Colonic mucosa (tissue), 4 donors: Measurements from ENCODE around the gene MMS19. TPM values are rescaled to one million over a fixed set of nuclear protein-coding genes. Genes with fewer than 3 reads are reported as not detected.

Source experiments
- DNase-seq: peaks from one replicate; pipeline ENCODE4 v3.0.0-alpha.2; 2020
- H3K27ac ChIP-seq: fragments of 200-600 bp; one replicate; pipeline ENCODE4 v1.8.0; 2021
- H3K27me3 ChIP-seq: fragments of 200-600 bp; one replicate; pipeline ENCODE4 v1.8.0; 2021
- H3K36me3 ChIP-seq: fragments of 200-600 bp; one replicate; pipeline ENCODE4 v1.8.0; 2021
- H3K4me1 ChIP-seq: fragments of 200-600 bp; one replicate; pipeline ENCODE4 v1.8.0; 2021; ENCODE audit warnings: mild to moderate bottlenecking
- H3K4me3 ChIP-seq: fragments of 200-600 bp; one replicate; pipeline ENCODE4 v1.8.0; 2021
- H3K9ac ChIP-seq, 2 donors: one replicate each; pipeline ENCODE4 v1.7.0; 2013; ENCODE audit warnings: control low read depth in 2 of 2, low read depth in 2 of 2, low read length in 2 of 2
- H3K9me3 ChIP-seq: fragments of 200-600 bp; one replicate; pipeline ENCODE4 v1.8.0; 2021
- CTCF ChIP-seq: fragments of 200-600 bp; IDR thresholded peaks from one replicate; pipeline ENCODE4 v1.8.0; 2022; ENCODE audit warnings: antibody characterized with exemption, mild to moderate bottlenecking
- intact Hi-C: fragments of 100-400 bp; cut with DNase I; formaldehyde crosslinking; loops from one replicate; pipeline ENCODE4 v1.14.1; 2022
- total RNA-seq, 2 donors: library from RNA; stranded (reverse); fragmentation: NEBNext Ultra II Directional in 1 of 2; extraction: Animal tissue kit (Norgen Biotek cat#: 25700) in 1 of 2; gene quantifications; one replicate each; pipeline ENCODE4 v1.2.1, GENCODE V29; 2021
- donor health status: healthy.
- donor health status: DM: no; HTN: no; CAD: no.
- donor health status: DM: no; HTN: no; CAD: no.

Gene MMS19
- total RNA-seq, 2 donors from 2014 or later: 43.7 to 62.2 TPM

- H3K9me3 ChIP-seq: no peaks in the 10 kb centered on the region
- intact Hi-C loops: no loop called here
- H3K27me3 ChIP-seq: no peaks in the 10 kb centered on the region
- H3K9ac ChIP-seq: peak overlapping the region in 1 of 2 donors; percentile 12
- H3K4me3 ChIP-seq: no peak overlapping the region
- H3K36me3 ChIP-seq: no peaks in the 10 kb centered on the region
- H3K4me1 ChIP-seq: no peaks in the 10 kb centered on the region
- H3K27ac ChIP-seq: peak overlapping the region; percentile 84
- TF ChIP-seq CTCF: no peak
- peak; percentile 63 for DNase-seq
Measured at GRCh38 chr10:97543025-97543546, 44.9 kb upstream of the MMS19 start.

- H3K36me3 ChIP-seq: no peaks in the 10 kb centered on the region
- no peaks in the 10 kb centered on the region for H3K9me3 ChIP-seq
- no peak for TF ChIP-seq CTCF
- no peak overlapping the region for H3K4me3 ChIP-seq
- intact Hi-C loops: no loop called here
- H3K27me3 ChIP-seq: no peaks in the 10 kb centered on the region
- DNase-seq: peak; percentile 54
- peak overlapping the region in 1 of 2 donors; percentile 12 for H3K9ac ChIP-seq
- peak overlapping the region; percentile 84 for H3K27ac ChIP-seq
- H3K4me1 ChIP-seq: no peaks in the 10 kb centered on the region
Measured at GRCh38 chr10:97542169-97543024, 44.2 kb upstream of the MMS19 start.

GRCh38 chr10:97540669-97541500 is 42.7 kb upstream of the MMS19 start:
- intact Hi-C loops: no loop called here
- Histone ChIP-seq H3K4me1 (no peaks in the 10 kb centered on the region), H3K27me3 (no peaks in the 10 kb centered on the region), H3K36me3 (no peaks in the 10 kb centered on the region), H3K9me3 (no peaks in the 10 kb centered on the region), H3K9ac (no peak overlapping the region), H3K4me3 (no peak overlapping the region), H3K27ac (no peak overlapping the region)
- no peak for DNase-seq
- TF ChIP-seq CTCF: no peak

DNA sequence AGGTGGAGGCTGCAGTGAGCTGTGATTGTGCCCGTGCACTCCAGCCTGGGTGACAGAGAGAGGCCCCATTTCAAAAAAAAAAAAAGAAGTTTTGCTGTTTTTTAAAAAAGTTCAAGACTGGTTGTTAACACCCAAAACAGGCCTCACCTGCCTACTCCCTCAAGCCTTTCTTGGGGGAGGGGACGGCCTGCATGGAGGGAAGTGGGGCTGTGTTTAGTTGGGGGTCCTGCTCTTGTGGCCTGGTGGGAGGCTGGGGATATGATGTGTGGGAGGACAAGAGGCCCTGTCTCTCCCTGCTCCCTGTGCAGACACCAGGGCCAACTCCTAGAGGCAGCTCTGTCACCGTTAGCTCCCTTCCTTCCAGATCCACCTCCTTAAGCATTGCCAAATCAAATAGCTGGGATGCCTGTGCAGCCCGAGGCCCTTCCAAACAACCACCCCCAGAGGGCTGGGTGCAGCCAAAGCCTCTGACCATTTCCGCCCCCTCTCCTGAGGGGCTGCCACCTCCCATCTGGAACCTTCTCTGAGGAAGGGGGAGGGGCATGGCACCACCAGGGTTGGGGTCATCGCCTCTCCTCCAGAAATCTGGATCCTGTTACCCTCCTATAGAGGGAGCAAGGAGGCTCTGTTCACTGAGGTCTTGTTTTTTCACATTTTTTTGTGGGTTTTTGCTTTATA is 41.4 kb upstream of the MMS19 start:
- H3K9me3 ChIP-seq: no peaks in the 10 kb centered on the region
- H3K36me3 ChIP-seq: no peaks in the 10 kb centered on the region
- DNase-seq: no peak
- H3K9ac ChIP-seq: no peak overlapping the region
- no peak overlapping the region for H3K27ac ChIP-seq
- no peaks in the 10 kb centered on the region for H3K27me3 ChIP-seq
- no peak for TF ChIP-seq CTCF
- no peaks in the 10 kb centered on the region for H3K4me1 ChIP-seq
- intact Hi-C loops: no loop called here
- H3K4me3 ChIP-seq: no peak overlapping the region

GRCh38 chr10:97538839-97539238 is 40.6 kb upstream of the MMS19 start:
- intact Hi-C loops: no loop called here
- no peak for TF ChIP-seq CTCF
- Histone ChIP-seq H3K27ac (no peak overlapping the region), H3K9ac (no peak overlapping the region), H3K9me3 (no peaks in the 10 kb centered on the region), H3K36me3 (no peaks in the 10 kb centered on the region), H3K4me3 (no peak overlapping the region), H3K4me1 (no peaks in the 10 kb centered on the region), H3K27me3 (no peaks in the 10 kb centered on the region)
- DNase-seq: no peak
